GM19035 (cell line): ENCODE measurements around the gene MLF2.
"Not testable (repeated sequence)": the region's sequence is repeated elsewhere in the genome, so short reads cannot be mapped to it uniquely, and the experiment has no call there.

Source experiments
- ATAC-seq: cut with Tn5 transposase; IDR thresholded peaks from one replicate; pipeline ENCODE4 v1.9.1; 2021; ENCODE audit not compliant: unreplicated experiment

MLF2 gene

GRCh38 chr12:6735448-6736191 is 17.3 kb downstream of the MLF2 start:
- no peak for ATAC-seq

GRCh38 chr12:6734506-6735387 is 18.2 kb downstream of the MLF2 start:
- ATAC-seq = no peak

GRCh38 chr12:6730169-6730568 is 22.8 kb downstream of the MLF2 start:
- no peak for ATAC-seq

GRCh38 chr12:6729186-6729585 is 23.8 kb downstream of the MLF2 start:
- ATAC-seq = no peak

GRCh38 chr12:6725350-6725749 is 27.6 kb downstream of the MLF2 start:
- ATAC-seq = no peak

- ATAC-seq = peak; percentile 11
Observed at GRCh38 chr12:6724409-6724797, 28.5 kb downstream of the MLF2 start.

GRCh38 chr12:6723607-6724408 is 29.1 kb downstream of the MLF2 start, which contains the start of gene COPS7A:
Gene COPS7A, plus strand, starts transcription at chr12:6724046. Its CDS starts 611 bp downstream, at chr12:6724657.
- ATAC-seq = peak; percentile 96

- no peak for ATAC-seq
Observed at GRCh38 chr12:6722863-6723262, 30.1 kb downstream of the MLF2 start.

- ATAC-seq = no peak
Observed at GRCh38 chr12:6716874-6717437, 36.0 kb downstream of the MLF2 start.

GRCh38 chr12:6716031-6716873 is 36.7 kb downstream of the MLF2 start:
- not testable (repeated sequence) for ATAC-seq

GRCh38 chr12:6708960-6709394 is 44.0 kb downstream of the MLF2 start:
- no peak for ATAC-seq

GRCh38 chr12:6708351-6708750 is 44.6 kb downstream of the MLF2 start:
- ATAC-seq = not testable (repeated sequence)

GRCh38 chr12:6703631-6704030 is 49.3 kb downstream of the MLF2 start:
- ATAC-seq = no peak

- ATAC-seq = no peak
Observed at GRCh38 chr12:6701078-6701768, 51.7 kb downstream of the MLF2 start.

GRCh38 chr12:6700646-6701051 is 52.3 kb downstream of the MLF2 start, which contains the start of gene PIANP:
Gene PIANP, minus strand, starts transcription at chr12:6700815. Its CDS starts 2,754 bp downstream, at chr12:6698061.
- ATAC-seq = no peak

- ATAC-seq = no peak
Observed at GRCh38 chr12:6699989-6700645, 52.8 kb downstream of the MLF2 start.

GRCh38 chr12:6699259-6699988 is 53.5 kb downstream of the MLF2 start:
- no peak for ATAC-seq
